ENCODE measurements around the gene PPIL6. TPM values are rescaled to one million over a fixed set of nuclear protein-coding genes. Genes with fewer than 3 reads are reported as not detected.

The PPIL6 gene
- total RNA-seq, 4 donors from 2014 or later, result 0.59 to 18.0 (median 4.6) TPM

- Histone ChIP-seq H3K4me3 (peak within 1 kb of the TSS; percentile 75 to 77), H3K36me3 (no peaks in the 10 kb centered on the region), H3K27ac (peak within 1 kb of the TSS; percentile 80 to 82), H3K9me3 (no peaks in the 10 kb centered on the region), H3K4me1 (no peaks in the 10 kb centered on the region), H3K27me3 (no peaks in the 10 kb centered on the region)
- intact Hi-C loops (cut with DNase I; ENCODE audit: low total_unique reads), result loop anchor here (10.0 kb wide), 1 partner anchor 71 kb away; the partner anchor contains the start of gene CD164
- peak in 3 of 4 experiments; percentile 23 to 39 (median 32) for TF ChIP-seq CTCF (IDR thresholded peaks at IDR 0.05)
- peak in 1 of 2 donors; percentile 42 for TF ChIP-seq POLR2A (IDR thresholded peaks at IDR 0.05)
- DNase-seq, result peak; percentile 66 to 72
Observed at GRCh38 chr6:109455437-109456110, 15.1 kb upstream of the PPIL6 start, which contains the start of gene MICAL1. MICAL1 (minus strand) TSS chr6:109455772; CDS start chr6:109454196, 1,576 bp downstream.

- no peak for TF ChIP-seq POLR2A (IDR thresholded peaks at IDR 0.05)
- no peak for TF ChIP-seq CTCF (IDR thresholded peaks at IDR 0.05)
- peak overlapping the region; percentile 80 to 82 for H3K27ac ChIP-seq
- DNase-seq, result no peak
- no peaks in the 10 kb centered on the region for H3K27me3 ChIP-seq
- H3K4me3 ChIP-seq, result peak overlapping the region; percentile 75 to 77
- intact Hi-C loops (cut with DNase I; ENCODE audit: low total_unique reads), result loop anchor here (10.0 kb wide), 1 partner anchor 70 kb away; the partner anchor contains the start of gene CD164
- H3K9me3 ChIP-seq, result no peaks in the 10 kb centered on the region
- no peaks in the 10 kb centered on the region for H3K4me1 ChIP-seq
- H3K36me3 ChIP-seq, result no peaks in the 10 kb centered on the region
Observed at GRCh38 chr6:109454496-109455436, 14.3 kb upstream of the PPIL6 start.

- peak; percentile 49 to 51 for DNase-seq
Observed at GRCh38 chr6:109453594-109454495, 13.4 kb upstream of the PPIL6 start.

GRCh38 chr6:109453156-109453555, 12.7 kb upstream of the PPIL6 start:
- intact Hi-C loops (cut with DNase I; ENCODE audit: low total_unique reads), result loop anchor here (10.0 kb wide), 1 partner anchor 68 kb away; the partner anchor contains the start of gene CD164
- H3K36me3 ChIP-seq, result no peaks in the 10 kb centered on the region
- no peaks in the 10 kb centered on the region for H3K27me3 ChIP-seq
- H3K27ac ChIP-seq, result no peak overlapping the region
- H3K4me3 ChIP-seq, result no peak overlapping the region
- TF ChIP-seq POLR2A (IDR thresholded peaks at IDR 0.05) (no peak), CTCF (IDR thresholded peaks at IDR 0.05) (no peak)
- no peak for DNase-seq
- no peaks in the 10 kb centered on the region for H3K9me3 ChIP-seq
- no peaks in the 10 kb centered on the region for H3K4me1 ChIP-seq

More at GRCh38 chr6:109453594-109454495, 13.4 kb upstream of the PPIL6 start:
- H3K36me3 ChIP-seq, result no peaks in the 10 kb centered on the region
- no peaks in the 10 kb centered on the region for H3K4me1 ChIP-seq
- H3K27ac ChIP-seq, result peak overlapping the region; percentile 80 to 82
- H3K4me3 ChIP-seq, result no peak overlapping the region
- TF ChIP-seq POLR2A (IDR thresholded peaks at IDR 0.05), result no peak
- intact Hi-C loops (cut with DNase I; ENCODE audit: low total_unique reads), result loop anchor here (10.0 kb wide), 1 partner anchor 69 kb away; the partner anchor contains the start of gene CD164
- H3K9me3 ChIP-seq, result no peaks in the 10 kb centered on the region
- no peaks in the 10 kb centered on the region for H3K27me3 ChIP-seq

- no peaks in the 10 kb centered on the region for H3K36me3 ChIP-seq
- intact Hi-C loops (cut with DNase I; ENCODE audit: low total_unique reads), result loop anchor here (10.0 kb wide), 1 partner anchor 67 kb away; the partner anchor contains the start of gene CD164
- H3K27ac ChIP-seq, result no peak overlapping the region
- no peak for DNase-seq
- H3K9me3 ChIP-seq, result no peaks in the 10 kb centered on the region
- no peaks in the 10 kb centered on the region for H3K4me1 ChIP-seq
- H3K27me3 ChIP-seq, result no peaks in the 10 kb centered on the region
- TF ChIP-seq POLR2A (IDR thresholded peaks at IDR 0.05) (no peak), CTCF (IDR thresholded peaks at IDR 0.05) (no peak)
- no peak overlapping the region for H3K4me3 ChIP-seq
Observed at GRCh38 chr6:109452181-109452580, 11.8 kb upstream of the PPIL6 start.
